HG02678 (cell line): ENCODE data around the gene FMR1NB.

ENCODE experiments used
- ATAC-seq: cut with Tn5 transposase; IDR thresholded peaks from one replicate; pipeline ENCODE4 v1.9.1; 2021; ENCODE audit warnings: mild to moderate bottlenecking, moderate library complexity; ENCODE audit not compliant: unreplicated experiment

Gene FMR1NB

DNA sequence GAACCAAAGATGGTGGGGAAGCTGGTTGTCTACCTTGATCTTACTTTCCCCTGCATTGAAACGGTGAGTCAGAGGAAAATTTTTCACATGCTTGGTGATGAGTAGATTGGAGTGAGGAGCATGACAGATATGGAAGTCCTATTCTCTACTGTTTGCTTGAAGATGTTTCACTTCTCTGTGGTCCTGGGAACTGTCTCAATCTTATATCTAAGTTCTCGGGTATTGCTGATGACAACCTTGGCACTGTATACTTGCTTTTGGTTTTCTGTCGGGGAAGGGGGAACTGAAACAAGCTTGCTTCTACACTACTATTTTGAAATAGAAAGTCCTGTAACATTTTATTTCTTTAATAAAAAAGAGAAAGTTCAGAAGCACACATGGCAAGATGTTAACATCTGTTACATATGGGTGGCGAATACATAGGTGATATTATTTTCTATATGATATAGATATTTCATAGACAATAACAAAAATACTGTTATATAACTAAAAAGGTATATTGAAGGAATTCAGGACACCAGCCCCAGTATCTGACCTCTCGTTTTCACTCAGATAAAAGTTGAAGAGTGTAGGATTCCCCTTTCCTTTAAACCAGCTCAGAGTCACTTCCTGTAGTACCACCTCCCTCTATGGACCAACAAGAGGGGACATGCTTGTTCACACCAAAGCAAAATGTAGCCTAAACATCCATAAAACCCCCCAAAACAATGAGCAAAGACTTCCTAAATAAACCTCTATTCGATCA, 88.8 kb downstream of the FMR1NB start:
- ATAC-seq: peak; percentile 90

DNA sequence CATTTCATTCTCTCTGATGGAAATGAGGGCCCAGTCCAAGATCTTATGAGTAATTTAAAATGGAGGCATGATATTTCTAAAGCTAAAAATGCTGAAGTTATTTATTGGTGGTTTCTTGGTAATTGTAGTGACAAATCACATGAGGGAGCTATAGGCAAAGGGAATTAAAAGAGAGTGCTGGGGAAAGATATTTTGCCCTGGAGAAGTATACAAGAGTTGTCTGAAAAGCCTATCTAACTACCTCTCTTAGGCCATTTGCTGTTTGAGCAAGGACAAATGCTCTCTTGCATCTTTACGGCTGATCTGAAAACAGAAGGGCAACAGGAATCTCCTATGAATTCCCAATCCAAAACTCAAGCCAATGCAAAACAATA, 89.4 kb downstream of the FMR1NB start:
- no peak for ATAC-seq
